Measurements from ENCODE around the gene BID.

DNA sequence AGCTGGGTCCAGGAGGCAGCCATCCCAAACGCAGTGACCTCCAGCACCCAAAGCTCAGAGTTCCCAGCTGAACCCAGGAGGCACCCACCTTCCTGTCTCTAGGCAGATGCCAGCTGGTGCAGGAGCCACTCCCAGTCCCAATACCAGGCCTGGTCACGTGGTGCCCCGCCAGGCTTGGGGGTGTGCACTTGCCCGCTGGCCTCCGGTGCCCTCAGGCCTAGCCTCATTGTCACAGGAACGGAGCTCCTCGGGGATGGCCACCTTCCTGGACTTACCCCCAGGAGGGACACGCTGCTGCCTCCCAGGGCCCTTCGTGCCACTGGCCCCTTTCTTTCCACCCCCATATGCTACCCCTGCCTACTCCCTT is 4.6 kb downstream of the BID start:
- TF ChIP-seq RAD21 (conservative IDR thresholded peaks at IDR 0.05) (no peak), TAF1 (IDR thresholded peaks at IDR 0.05; ENCODE audit: low read depth) (no peak), POLR2AphosphoS5 (IDR thresholded peaks at IDR 0.05) (no peak), SMC3 (conservative IDR thresholded peaks at IDR 0.05; ENCODE audit: poor library complexity) (no peak), EZH2 (IDR thresholded peaks at IDR 0.05; ENCODE audit: borderline replicate concordance, insufficient read depth, low read length, poor library complexity, severe bottlenecking) (no peak)
- TF ChIP-seq, protein P1, sequence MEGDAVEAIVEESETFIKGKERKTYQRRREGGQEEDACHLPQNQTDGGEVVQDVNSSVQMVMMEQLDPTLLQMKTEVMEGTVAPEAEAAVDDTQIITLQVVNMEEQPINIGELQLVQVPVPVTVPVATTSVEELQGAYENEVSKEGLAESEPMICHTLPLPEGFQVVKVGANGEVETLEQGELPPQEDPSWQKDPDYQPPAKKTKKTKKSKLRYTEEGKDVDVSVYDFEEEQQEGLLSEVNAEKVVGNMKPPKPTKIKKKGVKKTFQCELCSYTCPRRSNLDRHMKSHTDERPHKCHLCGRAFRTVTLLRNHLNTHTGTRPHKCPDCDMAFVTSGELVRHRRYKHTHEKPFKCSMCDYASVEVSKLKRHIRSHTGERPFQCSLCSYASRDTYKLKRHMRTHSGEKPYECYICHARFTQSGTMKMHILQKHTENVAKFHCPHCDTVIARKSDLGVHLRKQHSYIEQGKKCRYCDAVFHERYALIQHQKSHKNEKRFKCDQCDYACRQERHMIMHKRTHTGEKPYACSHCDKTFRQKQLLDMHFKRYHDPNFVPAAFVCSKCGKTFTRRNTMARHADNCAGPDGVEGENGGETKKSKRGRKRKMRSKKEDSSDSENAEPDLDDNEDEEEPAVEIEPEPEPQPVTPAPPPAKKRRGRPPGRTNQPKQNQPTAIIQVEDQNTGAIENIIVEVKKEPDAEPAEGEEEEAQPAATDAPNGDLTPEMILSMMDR (IDR thresholded peaks at IDR 0.05; ENCODE audit: poor library complexity, severe bottlenecking): no peak
- TF ChIP-seq, protein P2, sequence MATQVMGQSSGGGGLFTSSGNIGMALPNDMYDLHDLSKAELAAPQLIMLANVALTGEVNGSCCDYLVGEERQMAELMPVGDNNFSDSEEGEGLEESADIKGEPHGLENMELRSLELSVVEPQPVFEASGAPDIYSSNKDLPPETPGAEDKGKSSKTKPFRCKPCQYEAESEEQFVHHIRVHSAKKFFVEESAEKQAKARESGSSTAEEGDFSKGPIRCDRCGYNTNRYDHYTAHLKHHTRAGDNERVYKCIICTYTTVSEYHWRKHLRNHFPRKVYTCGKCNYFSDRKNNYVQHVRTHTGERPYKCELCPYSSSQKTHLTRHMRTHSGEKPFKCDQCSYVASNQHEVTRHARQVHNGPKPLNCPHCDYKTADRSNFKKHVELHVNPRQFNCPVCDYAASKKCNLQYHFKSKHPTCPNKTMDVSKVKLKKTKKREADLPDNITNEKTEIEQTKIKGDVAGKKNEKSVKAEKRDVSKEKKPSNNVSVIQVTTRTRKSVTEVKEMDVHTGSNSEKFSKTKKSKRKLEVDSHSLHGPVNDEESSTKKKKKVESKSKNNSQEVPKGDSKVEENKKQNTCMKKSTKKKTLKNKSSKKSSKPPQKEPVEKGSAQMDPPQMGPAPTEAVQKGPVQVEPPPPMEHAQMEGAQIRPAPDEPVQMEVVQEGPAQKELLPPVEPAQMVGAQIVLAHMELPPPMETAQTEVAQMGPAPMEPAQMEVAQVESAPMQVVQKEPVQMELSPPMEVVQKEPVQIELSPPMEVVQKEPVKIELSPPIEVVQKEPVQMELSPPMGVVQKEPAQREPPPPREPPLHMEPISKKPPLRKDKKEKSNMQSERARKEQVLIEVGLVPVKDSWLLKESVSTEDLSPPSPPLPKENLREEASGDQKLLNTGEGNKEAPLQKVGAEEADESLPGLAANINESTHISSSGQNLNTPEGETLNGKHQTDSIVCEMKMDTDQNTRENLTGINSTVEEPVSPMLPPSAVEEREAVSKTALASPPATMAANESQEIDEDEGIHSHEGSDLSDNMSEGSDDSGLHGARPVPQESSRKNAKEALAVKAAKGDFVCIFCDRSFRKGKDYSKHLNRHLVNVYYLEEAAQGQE (IDR thresholded peaks at IDR 0.05; ENCODE audit: borderline replicate concordance): no peak

All from neural cell (in vitro differentiated cells).